HG02798 (cell line): ENCODE data around the gene SOX5.
A peak's percentile ranks its signal among the peaks of the same experiment; 100 is the strongest.

Source experiments
- ATAC-seq: cut with Tn5 transposase; IDR thresholded peaks from one replicate; pipeline ENCODE4 v1.9.1; 2021; ENCODE audit warnings: mild to moderate bottlenecking; ENCODE audit not compliant: unreplicated experiment, poor library complexity

SOX5 gene

GRCh38 chr12:23949348-23950209 is at the start of gene SOX5:
Gene SOX5, minus strand, starts transcription at chr12:23949670. Its CDS starts 69 bp downstream, at chr12:23949601.
- no peak for ATAC-seq

- ATAC-seq: no peak
These were observed 37.6 kb upstream of the SOX5 start for GRCh38 chr12:23987046-23987445.

DNA sequence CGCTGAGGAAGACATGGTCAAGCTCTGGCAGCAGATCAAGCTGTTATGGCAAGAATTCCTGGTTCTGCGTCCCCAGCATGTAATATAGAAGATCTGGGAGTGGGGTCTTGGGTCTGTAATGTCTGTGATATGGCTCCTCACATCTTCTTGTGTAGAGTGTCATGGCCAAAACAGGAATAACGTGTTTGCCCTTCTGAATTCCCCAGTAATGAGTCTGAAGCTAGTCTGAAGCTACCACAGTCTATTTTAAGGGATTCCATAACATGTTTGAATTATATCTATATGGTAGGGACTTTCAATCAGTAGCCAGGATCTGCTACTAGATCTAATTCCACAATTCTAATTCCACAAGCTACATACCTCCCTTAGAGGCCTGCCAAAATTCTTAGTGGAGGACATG is 31.4 kb upstream of the SOX5 start:
- no peak for ATAC-seq

- ATAC-seq: no peak
These were observed 15.3 kb upstream of the SOX5 start for GRCh38 chr12:23964812-23965211.

GRCh38 chr12:23959826-23960225 is 10.4 kb upstream of the SOX5 start:
- no peak for ATAC-seq

GRCh38 chr12:23954332-23954731 is 4.9 kb upstream of the SOX5 start:
- no peak for ATAC-seq

DNA sequence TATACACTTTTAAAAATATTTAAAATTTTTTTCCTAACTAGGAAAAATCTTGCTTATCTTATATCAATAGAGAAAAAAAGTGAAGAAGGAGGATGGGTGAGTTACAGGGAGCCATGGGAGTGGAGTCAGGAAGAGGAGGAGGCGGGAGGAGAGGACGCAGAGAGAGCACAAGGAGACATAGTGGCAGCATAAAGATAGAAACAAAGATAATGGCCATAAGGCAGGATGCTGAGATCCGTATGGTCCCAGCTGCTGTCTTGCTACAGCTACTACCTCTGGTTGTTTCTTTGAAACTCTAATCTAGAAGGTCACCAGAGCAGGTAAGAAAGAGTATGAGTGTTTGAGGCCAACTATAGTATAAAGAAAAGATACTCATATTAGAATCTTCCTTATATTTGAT is 2.6 kb upstream of the SOX5 start:
- ATAC-seq: no peak

GRCh38 chr12:23950775-23951451 is 1.4 kb upstream of the SOX5 start:
- no peak for ATAC-seq

GRCh38 chr12:23950210-23950774 is 822 bp upstream of the SOX5 start:
- no peak for ATAC-seq

DNA sequence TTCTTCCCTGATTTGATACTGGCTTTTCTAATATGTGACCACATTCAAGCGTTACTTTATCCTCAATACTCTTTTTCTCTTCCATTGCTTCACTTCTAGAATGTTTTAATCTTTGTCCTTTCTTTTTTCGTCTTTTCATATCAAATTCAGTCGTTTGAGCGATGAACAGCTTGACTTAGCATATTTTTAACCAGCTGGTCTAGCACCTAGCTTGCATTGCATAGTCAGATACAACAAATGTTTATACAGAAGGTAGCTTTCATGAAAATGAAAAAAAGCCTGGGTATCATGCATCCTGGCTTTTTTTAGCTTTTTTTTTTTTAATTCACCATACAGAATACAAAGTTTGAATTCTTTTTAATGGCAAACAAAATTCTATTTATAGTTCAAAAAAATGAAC is 1.2 kb downstream of the SOX5 start:
- ATAC-seq: no peak

DNA sequence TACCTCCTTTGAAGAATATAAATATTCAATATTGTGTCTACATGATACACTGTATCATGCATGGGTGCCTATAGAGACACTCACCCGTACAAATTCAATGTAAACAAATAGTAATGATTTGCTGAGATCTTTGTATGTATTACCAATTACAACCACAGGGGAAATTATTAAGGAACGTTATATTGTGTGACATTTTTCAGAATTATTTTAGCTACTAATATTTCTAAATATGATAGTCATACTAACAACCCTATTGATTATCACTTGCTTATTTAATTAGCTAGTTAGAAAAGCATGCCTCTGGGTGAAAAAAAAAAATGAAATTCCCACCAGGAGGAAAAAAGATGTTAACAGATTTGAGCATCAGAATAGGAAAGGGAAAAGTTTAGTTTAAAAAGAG is 2.1 kb downstream of the SOX5 start:
- ATAC-seq: no peak

GRCh38 chr12:23945249-23945648 is 4.2 kb downstream of the SOX5 start:
- no peak for ATAC-seq

DNA sequence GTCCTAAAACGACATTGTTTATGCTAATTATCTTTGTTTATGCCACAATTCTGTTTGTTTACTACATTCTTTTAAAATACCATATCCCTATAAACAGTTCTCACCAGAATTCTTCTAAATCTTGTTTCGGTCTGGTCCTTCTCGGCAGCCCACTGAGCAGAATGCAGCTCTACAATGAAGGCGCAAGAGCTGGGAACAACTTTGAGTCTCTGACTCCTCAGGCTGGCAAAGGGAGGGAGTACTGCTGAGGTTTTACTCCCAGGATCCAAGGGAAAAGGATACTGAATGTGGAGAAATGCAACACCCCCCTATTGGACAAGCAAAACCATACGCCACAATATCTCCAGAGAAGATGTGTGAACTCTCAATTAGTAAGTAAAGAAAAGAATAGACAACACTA is 5.4 kb downstream of the SOX5 start:
- ATAC-seq: no peak

DNA sequence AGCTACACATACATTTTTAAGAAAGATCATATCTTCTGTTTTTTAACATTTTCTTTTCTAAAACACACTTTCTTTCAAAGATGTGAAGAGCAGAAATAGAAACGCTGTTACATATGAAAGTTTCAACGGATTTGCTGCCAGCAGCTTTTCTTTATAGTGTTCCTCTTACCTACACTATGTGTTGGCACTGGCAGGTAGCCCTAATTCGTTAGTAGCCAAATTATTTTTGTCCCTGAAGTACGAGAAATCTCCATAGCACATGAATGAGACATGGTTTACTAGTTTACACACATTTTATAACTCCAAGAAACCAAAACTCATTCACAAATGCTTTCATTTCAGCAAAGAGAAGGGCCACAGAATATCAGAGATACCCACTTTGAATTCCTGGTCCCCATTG is 6.6 kb downstream of the SOX5 start:
- no peak for ATAC-seq

DNA sequence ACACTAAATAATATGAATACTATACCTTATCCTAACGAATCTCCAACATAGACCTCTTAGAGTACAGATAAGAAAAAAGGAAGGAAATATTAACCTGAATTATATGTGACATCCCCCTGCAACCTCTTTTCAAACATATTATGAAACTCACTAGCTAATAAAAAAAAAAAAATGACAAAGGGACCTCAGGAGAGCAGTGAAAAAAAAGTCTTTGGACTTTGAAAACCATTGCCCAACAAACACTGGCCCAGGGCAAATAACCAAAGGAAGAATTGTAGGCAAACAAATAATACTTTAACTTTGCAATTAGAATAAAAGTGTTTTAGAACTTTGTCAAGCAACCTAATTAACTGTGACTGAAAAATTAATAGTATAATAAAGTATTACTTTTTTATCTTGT is 7.7 kb downstream of the SOX5 start:
- no peak for ATAC-seq

- no peak for ATAC-seq
These were observed 11.0 kb downstream of the SOX5 start for GRCh38 chr12:23938422-23938821.

DNA sequence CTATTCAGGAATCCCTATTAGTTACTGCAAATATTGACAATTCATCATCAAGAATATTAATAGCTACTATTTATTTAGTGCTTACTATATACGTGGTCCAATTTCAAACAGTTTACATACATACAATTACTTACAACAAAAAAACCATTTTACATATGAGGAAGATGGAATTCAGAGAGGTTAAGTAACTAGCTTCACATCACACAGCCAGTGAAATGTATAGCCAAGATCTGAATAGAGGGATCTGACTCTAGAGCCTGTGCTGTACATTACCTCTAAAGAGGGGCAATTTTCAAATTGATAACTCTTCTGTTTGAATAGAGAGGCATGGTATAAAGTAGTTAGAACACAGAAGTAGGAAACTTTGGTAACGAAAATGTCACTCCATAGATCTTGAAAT is 18.3 kb downstream of the SOX5 start:
- ATAC-seq: no peak

- ATAC-seq: no peak
These were observed 18.9 kb downstream of the SOX5 start for GRCh38 chr12:23930599-23930998.

GRCh38 chr12:23929906-23930305 is 19.6 kb downstream of the SOX5 start:
- ATAC-seq: no peak

DNA sequence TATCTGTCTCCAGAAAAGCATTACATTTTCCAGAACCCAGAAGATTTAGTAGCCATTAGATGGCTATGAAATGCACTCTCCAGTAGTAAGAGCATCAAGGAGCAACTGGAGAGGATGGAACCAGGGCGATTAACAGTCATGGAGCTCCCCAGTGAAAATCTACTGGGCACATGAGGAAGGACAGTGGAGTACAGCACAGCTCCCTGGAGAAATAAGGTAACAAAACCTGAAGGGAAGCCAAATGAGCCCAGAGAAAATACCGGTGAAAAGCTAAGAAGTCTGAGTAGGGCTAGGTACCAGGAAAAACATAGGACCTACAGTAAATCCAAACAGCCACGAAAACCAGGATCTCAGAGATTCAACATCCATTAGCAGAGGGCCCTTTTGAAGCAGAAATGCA is 21.6 kb downstream of the SOX5 start:
- ATAC-seq: no peak

GRCh38 chr12:23921099-23921856 is 28.2 kb downstream of the SOX5 start:
- ATAC-seq: peak; percentile 79
